ENCODE measurements around the gene GABRA6. TPM values are rescaled to one million over a fixed set of nuclear protein-coding genes. Genes with fewer than 3 reads are reported as not detected.

Gene GABRA6
- total RNA-seq = not detected in 2 replicates

GRCh38 chr5:161685461-161685860, at the start of gene GABRA6:
Gene GABRA6 (plus strand): TSS chr5:161685721. CDS start chr5:161685990, 269 bp downstream.

Other genes starting within 250 kb of the GABRA6 start
- gene GABRB2, start 139.0 kb upstream of the GABRA6 start, total RNA-seq = not detected in 2 replicates
- not detected in 2 replicates for gene GABRA1, start 162.4 kb downstream of the GABRA6 start, total RNA-seq